Stomach (tissue), 9 donors: ENCODE data around the gene LRRC15. TPM values are rescaled to one million over a fixed set of nuclear protein-coding genes. Genes with fewer than 3 reads are reported as not detected.
A peak's percentile ranks its signal among the peaks of the same experiment; 100 is the strongest.

Experiments
- DNase-seq, 2 donors: peaks; one replicate each; pipeline versions ENCODE4 v3.0.0 to v3.0.0-alpha.2; 2013 to 2019
- H3K27ac ChIP-seq, 5 donors: fragments of 200-600 bp in 4 of 5; sonication (generic) in 4 of 5; one replicate each; pipeline ENCODE4 v1.5.1; 2013 to 2019; ENCODE audit warnings: mild to moderate bottlenecking in 1 of 5, moderate library complexity in 1 of 5
- H3K27me3 ChIP-seq, 3 donors: fragments of 200-600 bp; sonication (generic); one replicate each; pipeline ENCODE4 v1.5.1; 2017 to 2019; ENCODE audit warnings: mixed run types in 1 of 3
- H3K36me3 ChIP-seq, 4 donors: fragments of 200-600 bp; sonication (generic); 1 replicate in 3 of 4; 2 replicates in 1 of 4; pipeline ENCODE4 v1.5.1; 2016 to 2019
- H3K4me1 ChIP-seq, 4 donors: fragments of 200-600 bp; sonication (generic); one replicate each; pipeline ENCODE4 v1.5.1; 2016 to 2019
- H3K4me3 ChIP-seq, 4 donors: fragments of 200-600 bp; sonication (generic) in 3 of 4; one replicate each; pipeline ENCODE4 v1.5.1; 2016 to 2019; ENCODE audit warnings: mild to moderate bottlenecking in 1 of 4
- H3K9me3 ChIP-seq, 4 donors: fragments of 200-600 bp; sonication (generic); one replicate each; pipeline ENCODE4 v1.5.1; 2016 to 2019
- CTCF ChIP-seq, 7 experiments: fragments of 450-650 bp in 4 of 7; fragments of 200-600 bp in 3 of 7; sonication (generic) in 3 of 7; IDR thresholded peaks; one replicate each; pipeline ENCODE4 v1.5.1; 2016 to 2019; ENCODE audit warnings: antibody characterized with exemption in 7 of 7, control low read depth in 2 of 7, mild to moderate bottlenecking in 1 of 7
- EP300 ChIP-seq: sonication (generic); formaldehyde crosslinking; IDR thresholded peaks from one replicate; pipeline ENCODE4 v1.6.1; 2017; ENCODE audit warnings: antibody characterized with exemption
- POLR2A ChIP-seq, 4 donors: fragments of 450-650 bp; IDR thresholded peaks; one replicate each; pipeline ENCODE4 v1.6.1; 2016; ENCODE audit warnings: antibody characterized with exemption in 4 of 4, control low read depth in 2 of 4, mild to moderate bottlenecking in 1 of 4, moderate library complexity in 1 of 4
- POLR2AphosphoS5 ChIP-seq, 3 donors: sonication (generic); formaldehyde crosslinking; IDR thresholded peaks; one replicate each; pipeline ENCODE4 v1.6.1; 2016; ENCODE audit warnings: antibody characterized with exemption in 3 of 3
- WGBS, 5 donors: extraction: QIAGEN DNeasy Blood & Tissue Kit in 3 of 5; methylation state at CpG; one replicate each; pipeline versions ENCODE4 v1.1.5 to v1.1.7; 2013 to 2018; 5-methylcytosine and 5-hydroxymethylcytosine counted together
- intact Hi-C: fragments of 100-400 bp; cut with DNase I; formaldehyde crosslinking; loops from one replicate; pipeline ENCODE4 v1.15.1; 2023; ENCODE audit warnings: low total_unique reads
- polyA plus RNA-seq, 3 donors: library from polyadenylated mRNA; stranded (reverse); fragments of 200-250 nt; gene quantifications; one replicate each; pipeline ENCODE4 v1.2.3, GENCODE V29; 2013
- total RNA-seq, 5 donors: library from RNA; depleted of rRNA; stranded (reverse); fragments of >200 nt; gene quantifications; one replicate each; pipeline versions ENCODE4 v1.1.0 to v1.2.3, GENCODE V29; 2014 to 2016
- donor health status: healthy with polysubstance abuse.
- donor health status: Bipolar disorder and iron deficiency.
- donor health status: healthy.

The LRRC15 gene
- total and polyA plus RNA-seq, 8 donors, result 0.03 to 1.7 (median 0.43) TPM; not detected in 3

DNA sequence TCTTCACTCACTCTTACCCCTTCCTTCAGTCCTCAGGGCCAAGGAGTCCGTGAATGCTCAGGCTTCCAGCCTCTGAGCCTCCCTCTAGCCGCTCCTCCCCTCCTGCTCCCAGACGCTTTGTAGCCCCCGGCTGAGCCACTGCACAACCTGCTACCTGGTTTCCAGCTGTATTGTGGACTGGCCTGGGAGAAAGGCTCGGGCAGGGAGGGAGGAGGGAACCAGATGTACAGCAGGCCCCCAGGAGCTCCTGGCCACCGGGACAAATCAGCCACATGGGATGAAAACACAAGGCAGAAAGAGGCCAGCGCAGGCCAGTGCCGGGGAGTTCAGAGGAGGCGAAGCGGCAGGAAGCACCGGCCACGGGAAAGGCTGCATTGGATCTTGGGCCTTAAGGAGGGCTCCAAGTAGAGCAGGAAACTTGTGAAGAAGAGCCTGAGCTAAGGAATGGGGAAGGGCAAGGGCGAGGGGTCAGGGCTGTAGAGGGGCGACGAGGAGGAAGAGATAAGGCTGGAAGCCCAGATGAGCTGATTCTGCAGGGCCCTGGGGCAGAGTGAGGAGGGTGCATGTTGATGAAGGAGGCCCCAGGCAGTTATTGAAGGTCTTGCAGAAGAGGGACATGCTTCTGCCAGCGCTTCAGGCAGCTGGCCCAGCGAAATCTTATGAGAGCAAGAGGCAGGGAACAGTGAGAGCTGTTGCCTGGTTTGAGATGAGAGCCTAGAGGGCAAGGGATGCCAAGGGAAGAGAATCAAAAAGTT lies 32.8 kb downstream of the LRRC15 start:
- WGBS, 5 donors, result 82 to 85% (median 83%) methylated on average over 17 of the region's 17 CpGs
- intact Hi-C loops, result loop anchor here (5.0 kb wide), 1 partner anchor 71 kb away; no protein-coding TSS in a partner anchor
- no peaks in the 10 kb centered on the region for H3K9me3 ChIP-seq
- no peak overlapping the region for H3K27ac ChIP-seq
- peaks cover 0 to 34% (median 10%) of the 10 kb centered on the region in 3 donors for H3K27me3 ChIP-seq
- no peak for TF ChIP-seq CTCF (IDR thresholded peaks at IDR 0.05)
- no peak for TF ChIP-seq POLR2AphosphoS5 (IDR thresholded peaks at IDR 0.05)
- TF ChIP-seq POLR2A (IDR thresholded peaks at IDR 0.05), result no peak
- TF ChIP-seq EP300, result no peak
- H3K4me3 ChIP-seq, result no peak overlapping the region
- no peak for DNase-seq
- no peaks in the 10 kb centered on the region for H3K36me3 ChIP-seq
- peaks cover 4 to 12% (median 10%) of the 10 kb centered on the region in 4 donors for H3K4me1 ChIP-seq

GRCh38 chr3:194333981-194334320 lies 35.6 kb downstream of the LRRC15 start:
- no peaks in the 10 kb centered on the region for H3K9me3 ChIP-seq
- peaks cover 4 to 17% (median 15%) of the 10 kb centered on the region in 4 donors for H3K4me1 ChIP-seq
- DNase-seq, result no peak
- H3K27me3 ChIP-seq, result peaks cover 0 to 37% (median 10%) of the 10 kb centered on the region in 3 donors
- H3K36me3 ChIP-seq, result no peaks in the 10 kb centered on the region
- WGBS, 5 donors, result 30 to 33% (median 31%) methylated on average over 14 to 15 of the region's 15 CpGs
- intact Hi-C loops, result no loop called here
- H3K27ac ChIP-seq, result no peak overlapping the region
- TF ChIP-seq EP300 (no peak), POLR2AphosphoS5 (IDR thresholded peaks at IDR 0.05) (no peak), POLR2A (IDR thresholded peaks at IDR 0.05) (no peak), CTCF (IDR thresholded peaks at IDR 0.05) (no peak)
- H3K4me3 ChIP-seq, result peak overlapping the region; percentile 38 to 59 (median 46)

GRCh38 chr3:194333212-194333980 lies 36.1 kb downstream of the LRRC15 start:
- WGBS, 5 donors, result 2 to 3% (median 3%) methylated on average over 36 to 69 of the region's 69 CpGs
- no peaks in the 10 kb centered on the region for H3K9me3 ChIP-seq
- TF ChIP-seq EP300, result no peak
- TF ChIP-seq POLR2AphosphoS5 (IDR thresholded peaks at IDR 0.05), result peak in 1 of 3 donors; percentile 43
- no peak for TF ChIP-seq POLR2A (IDR thresholded peaks at IDR 0.05)
- TF ChIP-seq CTCF (IDR thresholded peaks at IDR 0.05), result peak in 6 of 7 experiments; percentile 71 to 99 (median 98)
- H3K4me3 ChIP-seq, result peak overlapping the region; percentile 38 to 59 (median 46)
- H3K4me1 ChIP-seq, result peaks cover 4 to 17% (median 15%) of the 10 kb centered on the region in 4 donors
- H3K27ac ChIP-seq, result peak overlapping the region in 1 of 5 donors; percentile 34
- peaks cover 0 to 37% (median 10%) of the 10 kb centered on the region in 3 donors for H3K27me3 ChIP-seq
- peak; percentile 90 to 96 for DNase-seq
- intact Hi-C loops, result no loop called here
- H3K36me3 ChIP-seq, result no peaks in the 10 kb centered on the region

DNA sequence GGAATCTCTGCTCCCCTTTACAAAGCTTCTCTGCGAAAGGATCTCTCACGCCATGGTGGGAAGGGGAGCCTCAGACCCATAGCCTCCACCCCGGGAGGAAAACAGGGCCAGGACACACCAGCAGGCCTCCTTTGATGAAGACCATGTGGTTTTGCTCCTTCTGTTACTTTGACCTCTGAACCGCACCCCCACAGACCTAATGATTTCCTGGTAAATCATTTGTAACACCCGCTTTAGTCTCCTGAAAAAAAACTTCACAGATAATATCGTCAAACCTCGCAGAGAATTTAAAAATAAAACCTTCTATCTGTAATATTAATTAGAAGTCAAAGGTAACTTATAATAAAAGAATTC lies 36.7 kb downstream of the LRRC15 start:
- H3K27me3 ChIP-seq, result peaks cover 0 to 37% (median 10%) of the 10 kb centered on the region in 3 donors
- peaks cover 4 to 17% (median 15%) of the 10 kb centered on the region in 4 donors for H3K4me1 ChIP-seq
- H3K36me3 ChIP-seq, result no peaks in the 10 kb centered on the region
- no peak for TF ChIP-seq POLR2AphosphoS5 (IDR thresholded peaks at IDR 0.05)
- TF ChIP-seq POLR2A (IDR thresholded peaks at IDR 0.05), result no peak
- TF ChIP-seq CTCF (IDR thresholded peaks at IDR 0.05), result no peak
- no peak for TF ChIP-seq EP300
- no peak overlapping the region for H3K27ac ChIP-seq
- intact Hi-C loops, result no loop called here
- no peak overlapping the region for H3K4me3 ChIP-seq
- no peak for DNase-seq
- WGBS, 5 donors, result 79 to 86% (median 81%) methylated on average over 7 of the region's 7 CpGs
- no peaks in the 10 kb centered on the region for H3K9me3 ChIP-seq
